ENCODE measurements around the gene LRRC41.

GRCh38 chr1:46303872-46304326 is 483 bp upstream of the LRRC41 start:
- no peak for TF ChIP-seq CTCF (IDR thresholded peaks at IDR 0.05)
- no peak for TF ChIP-seq EP300 (IDR thresholded peaks at IDR 0.05)
- TF ChIP-seq POLR2A (IDR thresholded peaks at IDR 0.05): no peak
- TF ChIP-seq POLR2AphosphoS5 (IDR thresholded peaks at IDR 0.05): no peak

Data from suprapubic skin (tissue), 4 donors.